ENCODE measurements around the gene ZDHHC8.

The ZDHHC8 gene

DNA sequence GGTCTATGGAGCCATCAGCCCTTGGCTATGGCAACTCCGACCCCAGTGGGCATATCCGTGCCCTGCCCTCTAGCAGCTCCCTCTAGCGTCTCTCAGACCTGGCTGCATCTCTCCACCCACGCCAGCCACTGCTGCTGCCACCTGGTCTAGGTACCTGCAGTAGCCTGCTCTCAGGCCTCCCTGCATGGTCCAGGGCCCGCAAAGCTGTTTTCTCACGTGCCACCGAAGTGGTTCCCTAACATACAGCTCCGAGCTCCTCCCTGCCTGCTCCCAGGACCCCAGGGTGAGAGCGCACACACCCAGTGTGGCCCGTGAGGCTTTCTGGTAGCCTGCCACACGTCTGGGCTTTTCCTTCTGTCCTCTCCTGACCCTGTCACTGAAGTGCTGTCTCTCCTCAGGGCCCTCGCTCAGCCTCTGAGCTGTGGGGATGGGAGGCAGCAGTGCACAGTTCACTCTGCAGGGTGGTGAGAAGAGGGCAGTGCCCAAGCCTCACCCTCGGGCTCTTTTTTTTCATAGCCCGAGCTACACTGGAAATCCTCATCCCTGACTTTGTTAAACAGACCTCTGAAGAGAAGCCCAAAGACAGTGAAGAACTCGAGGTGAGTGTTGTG, 37.3 kb upstream of the ZDHHC8 start:
- no peak for TF ChIP-seq MYC (IDR thresholded peaks at IDR 0.05; ENCODE audit: low read depth, low read length)
- TF ChIP-seq, protein P1, sequence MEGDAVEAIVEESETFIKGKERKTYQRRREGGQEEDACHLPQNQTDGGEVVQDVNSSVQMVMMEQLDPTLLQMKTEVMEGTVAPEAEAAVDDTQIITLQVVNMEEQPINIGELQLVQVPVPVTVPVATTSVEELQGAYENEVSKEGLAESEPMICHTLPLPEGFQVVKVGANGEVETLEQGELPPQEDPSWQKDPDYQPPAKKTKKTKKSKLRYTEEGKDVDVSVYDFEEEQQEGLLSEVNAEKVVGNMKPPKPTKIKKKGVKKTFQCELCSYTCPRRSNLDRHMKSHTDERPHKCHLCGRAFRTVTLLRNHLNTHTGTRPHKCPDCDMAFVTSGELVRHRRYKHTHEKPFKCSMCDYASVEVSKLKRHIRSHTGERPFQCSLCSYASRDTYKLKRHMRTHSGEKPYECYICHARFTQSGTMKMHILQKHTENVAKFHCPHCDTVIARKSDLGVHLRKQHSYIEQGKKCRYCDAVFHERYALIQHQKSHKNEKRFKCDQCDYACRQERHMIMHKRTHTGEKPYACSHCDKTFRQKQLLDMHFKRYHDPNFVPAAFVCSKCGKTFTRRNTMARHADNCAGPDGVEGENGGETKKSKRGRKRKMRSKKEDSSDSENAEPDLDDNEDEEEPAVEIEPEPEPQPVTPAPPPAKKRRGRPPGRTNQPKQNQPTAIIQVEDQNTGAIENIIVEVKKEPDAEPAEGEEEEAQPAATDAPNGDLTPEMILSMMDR (IDR thresholded peaks at IDR 0.05; ENCODE audit: low read depth, low read length), result no peak
- TF ChIP-seq, protein P2, sequence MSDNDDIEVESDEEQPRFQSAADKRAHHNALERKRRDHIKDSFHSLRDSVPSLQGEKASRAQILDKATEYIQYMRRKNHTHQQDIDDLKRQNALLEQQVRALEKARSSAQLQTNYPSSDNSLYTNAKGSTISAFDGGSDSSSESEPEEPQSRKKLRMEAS (IDR thresholded peaks at IDR 0.05; ENCODE audit: low read depth, low read length), result no peak
- no peak for TF ChIP-seq POLR2A (IDR thresholded peaks at IDR 0.05; ENCODE audit: extremely low read depth, insufficient read length)
- DNase-seq (ENCODE audit: low read depth), result no peak

DNA sequence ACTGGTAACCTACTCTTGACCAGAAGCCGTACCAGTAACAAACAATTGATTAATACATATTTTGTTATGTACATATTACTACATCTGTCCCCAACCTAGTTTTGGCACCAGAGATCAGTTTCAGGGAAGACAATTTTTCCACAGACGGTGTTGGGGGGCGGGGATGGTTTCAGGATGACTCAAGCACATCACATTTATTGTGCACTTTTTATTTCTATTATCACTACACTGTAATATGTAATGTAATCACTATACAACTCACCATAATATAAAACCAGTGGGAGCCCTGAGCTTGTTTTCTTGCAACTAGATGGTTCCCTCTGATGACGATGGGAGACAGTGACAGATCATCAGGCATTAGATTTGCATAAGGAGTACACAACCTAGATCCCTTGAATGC, 36.1 kb upstream of the ZDHHC8 start:
- no peak for DNase-seq (ENCODE audit: low read depth)
- no peak overlapping the region for H3K4me3 ChIP-seq (ENCODE audit: low read depth, low read length)
- TF ChIP-seq, protein P2 (IDR thresholded peaks at IDR 0.05; ENCODE audit: low read depth, low read length), result no peak
- TF ChIP-seq MYC (IDR thresholded peaks at IDR 0.05; ENCODE audit: low read depth, low read length) (no peak), POLR2A (IDR thresholded peaks at IDR 0.05; ENCODE audit: extremely low read depth, insufficient read length) (no peak)
- TF ChIP-seq, protein P1 (IDR thresholded peaks at IDR 0.05; ENCODE audit: low read depth, low read length), result no peak

More for the DNA sequence above, 37.3 kb upstream of the ZDHHC8 start:
- no peak overlapping the region for H3K4me3 ChIP-seq (ENCODE audit: low read depth, low read length)

DNA sequence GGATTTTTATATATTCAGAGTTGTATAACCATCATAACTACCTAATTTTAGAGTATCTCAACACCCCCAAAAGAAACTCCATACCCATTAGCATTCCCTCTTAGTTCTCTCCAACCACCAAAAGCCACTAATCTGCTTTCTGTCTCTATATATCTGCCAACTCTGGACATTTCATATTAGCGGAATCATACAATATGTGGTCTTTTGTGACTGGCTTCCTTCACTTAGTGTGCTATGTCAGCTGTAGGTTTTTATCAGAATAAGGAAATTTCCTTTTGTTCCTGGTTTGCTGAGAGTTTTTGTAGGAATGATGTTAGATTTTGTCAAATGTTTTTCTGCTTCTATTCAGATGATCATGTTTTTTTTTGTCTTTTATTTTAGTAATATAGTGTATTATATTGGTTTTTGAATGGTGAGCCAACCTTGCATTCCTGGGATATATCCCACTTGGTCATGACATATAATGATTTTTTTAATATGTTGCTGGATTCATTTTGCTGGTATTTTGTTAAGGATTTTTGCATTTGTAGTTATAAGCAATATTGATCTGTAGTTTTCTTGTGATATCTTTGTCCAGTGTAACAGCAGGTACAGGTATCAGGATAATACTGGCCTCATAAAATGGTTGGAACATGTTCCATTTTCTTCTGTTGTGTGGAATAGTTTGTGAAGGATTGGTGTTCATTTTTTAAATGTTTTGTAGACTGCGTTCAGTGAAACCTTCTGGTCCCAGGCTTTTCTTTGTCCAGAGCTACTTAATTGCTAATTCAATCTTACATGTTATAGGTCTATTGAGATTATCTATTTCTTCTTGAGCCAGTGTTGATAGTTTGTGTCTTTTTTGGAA, 34.8 kb upstream of the ZDHHC8 start:
- no peak for DNase-seq (ENCODE audit: low read depth)
- H3K4me3 ChIP-seq (ENCODE audit: low read depth, low read length), result no peak overlapping the region
- TF ChIP-seq, protein P2 (IDR thresholded peaks at IDR 0.05; ENCODE audit: low read depth, low read length), result no peak
- no peak for TF ChIP-seq POLR2A (IDR thresholded peaks at IDR 0.05; ENCODE audit: extremely low read depth, insufficient read length)
- TF ChIP-seq, protein P1 (IDR thresholded peaks at IDR 0.05; ENCODE audit: low read depth, low read length), result no peak
- no peak for TF ChIP-seq MYC (IDR thresholded peaks at IDR 0.05; ENCODE audit: low read depth, low read length)

DNA sequence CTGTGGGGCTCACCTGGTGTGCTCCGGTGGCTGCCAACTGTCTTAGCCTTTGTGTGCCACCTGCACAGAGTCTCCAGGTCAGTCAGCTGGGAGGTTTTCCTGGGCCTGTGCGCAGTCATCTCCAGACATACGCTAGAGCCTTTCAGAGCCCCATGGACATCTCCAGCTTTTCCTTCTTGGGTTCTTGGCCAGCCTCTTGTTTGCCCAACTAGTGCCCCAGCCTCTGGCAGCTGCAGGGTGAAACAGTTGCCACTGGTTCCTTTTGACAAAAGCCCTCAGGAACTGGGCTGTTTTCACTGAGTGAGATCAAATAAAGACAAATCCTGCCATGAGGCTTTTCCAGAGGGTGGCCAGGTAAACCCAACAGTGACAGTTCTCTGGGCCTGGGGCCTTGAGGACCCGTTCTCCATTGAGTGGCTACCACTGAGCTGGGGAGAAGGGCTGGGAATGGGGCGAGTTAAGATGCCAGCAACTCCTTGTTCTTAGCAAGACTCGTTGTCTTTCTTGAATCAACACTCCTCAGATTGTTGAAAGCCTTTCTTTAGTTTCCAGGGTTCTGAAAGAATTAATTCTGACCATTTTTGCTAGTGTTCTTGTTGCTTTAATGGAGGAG, 32.4 kb upstream of the ZDHHC8 start:
- TF ChIP-seq, protein P2 (IDR thresholded peaks at IDR 0.05; ENCODE audit: low read depth, low read length), result no peak
- TF ChIP-seq, protein P1 (IDR thresholded peaks at IDR 0.05; ENCODE audit: low read depth, low read length), result no peak
- TF ChIP-seq POLR2A (IDR thresholded peaks at IDR 0.05; ENCODE audit: extremely low read depth, insufficient read length) (no peak), MYC (IDR thresholded peaks at IDR 0.05; ENCODE audit: low read depth, low read length) (no peak)
- DNase-seq (ENCODE audit: low read depth), result no peak
- H3K4me3 ChIP-seq (ENCODE audit: low read depth, low read length), result no peak overlapping the region

DNA sequence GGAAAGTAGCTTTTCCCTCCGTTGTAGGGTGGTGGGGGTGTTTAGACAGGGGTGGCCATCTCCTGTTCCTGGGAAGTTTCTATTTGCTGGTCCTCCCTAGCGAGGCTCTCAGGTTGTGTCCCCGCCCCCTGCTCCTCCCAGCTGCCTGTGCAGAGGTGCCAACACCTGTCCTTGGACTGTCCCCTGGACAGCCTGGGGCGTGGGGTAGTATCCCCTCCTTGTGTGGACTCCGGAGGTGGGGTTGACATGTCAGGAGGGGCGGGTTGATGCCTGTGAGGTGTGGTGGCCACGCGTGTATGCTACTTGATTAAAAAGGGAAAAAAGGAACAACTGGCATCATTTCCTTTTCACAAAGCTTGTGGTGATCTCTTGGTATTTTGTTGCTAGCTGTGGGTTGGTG, 30.0 kb upstream of the ZDHHC8 start:
- DNase-seq (ENCODE audit: low read depth), result no peak
- TF ChIP-seq, protein P2 (IDR thresholded peaks at IDR 0.05; ENCODE audit: low read depth, low read length), result no peak
- TF ChIP-seq MYC (IDR thresholded peaks at IDR 0.05; ENCODE audit: low read depth, low read length) (no peak), POLR2A (IDR thresholded peaks at IDR 0.05; ENCODE audit: extremely low read depth, insufficient read length) (no peak)
- TF ChIP-seq, protein P1 (IDR thresholded peaks at IDR 0.05; ENCODE audit: low read depth, low read length), result no peak
- no peak overlapping the region for H3K4me3 ChIP-seq (ENCODE audit: low read depth, low read length)
